GM12874 (cell line): ENCODE measurements around the gene CCS.

ENCODE experiments used
- TF ChIP-seq, protein P1 (sequence below): IDR thresholded peaks from 2 replicates; pipeline ENCODE4 v1.5.1; 2011; ENCODE audit warnings: low read depth, mild to moderate bottlenecking, control low read depth, low read length, moderate library complexity; ENCODE audit not compliant: insufficient read depth

The CCS gene

DNA sequence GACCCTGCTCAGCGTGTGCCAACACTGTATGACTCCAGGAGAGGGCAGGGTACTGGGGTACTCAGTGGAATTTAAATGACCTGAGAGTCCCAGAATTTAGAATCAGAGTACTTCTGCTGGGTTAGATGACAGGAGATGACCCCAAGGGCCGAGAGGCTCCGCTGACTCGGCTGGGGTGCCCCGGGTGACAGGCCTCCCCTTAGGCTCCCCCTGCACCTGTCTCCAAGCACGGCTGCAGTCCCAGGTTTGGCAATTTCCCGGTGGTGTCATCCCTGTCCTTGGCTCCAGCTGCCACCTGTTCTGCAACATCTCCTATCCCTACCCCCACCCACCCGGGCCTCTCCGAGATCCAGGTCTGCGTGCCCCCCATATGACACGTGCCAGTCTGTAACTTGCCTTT lies 44.9 kb upstream of the CCS start:
- TF ChIP-seq, protein P1, sequence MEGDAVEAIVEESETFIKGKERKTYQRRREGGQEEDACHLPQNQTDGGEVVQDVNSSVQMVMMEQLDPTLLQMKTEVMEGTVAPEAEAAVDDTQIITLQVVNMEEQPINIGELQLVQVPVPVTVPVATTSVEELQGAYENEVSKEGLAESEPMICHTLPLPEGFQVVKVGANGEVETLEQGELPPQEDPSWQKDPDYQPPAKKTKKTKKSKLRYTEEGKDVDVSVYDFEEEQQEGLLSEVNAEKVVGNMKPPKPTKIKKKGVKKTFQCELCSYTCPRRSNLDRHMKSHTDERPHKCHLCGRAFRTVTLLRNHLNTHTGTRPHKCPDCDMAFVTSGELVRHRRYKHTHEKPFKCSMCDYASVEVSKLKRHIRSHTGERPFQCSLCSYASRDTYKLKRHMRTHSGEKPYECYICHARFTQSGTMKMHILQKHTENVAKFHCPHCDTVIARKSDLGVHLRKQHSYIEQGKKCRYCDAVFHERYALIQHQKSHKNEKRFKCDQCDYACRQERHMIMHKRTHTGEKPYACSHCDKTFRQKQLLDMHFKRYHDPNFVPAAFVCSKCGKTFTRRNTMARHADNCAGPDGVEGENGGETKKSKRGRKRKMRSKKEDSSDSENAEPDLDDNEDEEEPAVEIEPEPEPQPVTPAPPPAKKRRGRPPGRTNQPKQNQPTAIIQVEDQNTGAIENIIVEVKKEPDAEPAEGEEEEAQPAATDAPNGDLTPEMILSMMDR, result no peak

DNA sequence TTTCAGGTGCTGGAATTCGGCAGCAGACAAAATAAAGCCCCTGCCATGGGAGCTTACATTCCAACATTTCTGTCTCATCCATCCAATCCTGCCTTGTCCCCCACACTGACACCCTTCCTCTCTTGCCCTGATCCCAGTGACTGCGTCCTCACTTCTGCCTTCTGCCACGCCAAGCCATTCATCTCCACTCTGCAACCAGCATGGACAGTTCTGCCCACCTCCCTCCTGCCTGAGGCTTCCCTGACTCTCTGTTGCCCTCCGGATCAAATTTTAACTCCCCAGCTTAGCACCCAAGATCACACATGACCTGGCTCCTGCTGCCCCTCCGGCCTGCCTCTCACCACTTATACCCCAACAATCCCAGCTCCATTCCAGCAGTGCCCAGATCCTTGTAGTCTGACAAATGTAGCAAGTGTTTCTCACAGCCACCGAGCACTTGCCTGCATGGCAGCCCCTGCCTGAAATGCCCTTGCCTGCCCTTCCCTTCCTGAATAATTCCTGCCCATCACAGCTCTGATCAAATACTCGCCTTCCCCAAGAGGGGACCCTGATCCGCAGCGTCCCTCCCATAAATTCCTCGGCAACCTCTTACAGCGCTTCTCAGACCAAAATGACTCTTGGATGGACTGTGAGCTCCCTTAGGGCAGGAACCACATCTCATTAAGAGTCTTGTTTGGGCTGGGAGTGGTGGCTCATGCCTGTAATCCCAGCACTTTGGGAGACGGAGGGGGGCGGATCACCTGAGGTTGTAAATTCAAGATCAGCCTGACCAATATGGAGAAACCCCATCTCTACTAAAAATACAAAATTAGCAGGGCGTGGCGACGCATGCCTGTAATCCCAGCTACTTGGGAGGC lies 44.0 kb upstream of the CCS start:
- TF ChIP-seq, protein P1, result no peak

- TF ChIP-seq, protein P1, result no peak
Measured at GRCh38 chr11:66549696-66550095, 43.3 kb upstream of the CCS start.

- TF ChIP-seq, protein P1, result no peak
Measured at GRCh38 chr11:66550887-66551286, 42.1 kb upstream of the CCS start.

- TF ChIP-seq, protein P1, result no peak
Measured at GRCh38 chr11:66554602-66555001, 38.4 kb upstream of the CCS start.

DNA sequence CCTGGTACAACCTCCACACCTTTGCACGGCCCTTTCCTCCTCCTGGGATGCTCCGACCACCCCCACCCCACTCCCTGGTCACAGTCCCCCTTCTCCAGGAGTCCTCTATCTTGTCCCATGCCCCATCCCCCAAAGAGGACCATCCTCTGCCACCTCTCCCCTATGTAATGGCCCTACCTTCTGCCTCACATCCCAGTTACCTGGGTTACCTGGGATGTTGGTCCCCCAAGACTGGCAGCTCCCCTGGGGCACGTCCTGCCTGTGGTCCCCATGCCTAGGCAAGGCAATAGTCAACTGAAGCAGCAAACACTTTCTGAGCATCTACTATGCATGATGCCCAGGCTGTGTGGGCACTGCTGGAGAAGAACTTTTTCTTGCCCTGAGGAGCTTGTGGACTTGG lies 37.6 kb upstream of the CCS start:
- TF ChIP-seq, protein P1, result no peak

DNA sequence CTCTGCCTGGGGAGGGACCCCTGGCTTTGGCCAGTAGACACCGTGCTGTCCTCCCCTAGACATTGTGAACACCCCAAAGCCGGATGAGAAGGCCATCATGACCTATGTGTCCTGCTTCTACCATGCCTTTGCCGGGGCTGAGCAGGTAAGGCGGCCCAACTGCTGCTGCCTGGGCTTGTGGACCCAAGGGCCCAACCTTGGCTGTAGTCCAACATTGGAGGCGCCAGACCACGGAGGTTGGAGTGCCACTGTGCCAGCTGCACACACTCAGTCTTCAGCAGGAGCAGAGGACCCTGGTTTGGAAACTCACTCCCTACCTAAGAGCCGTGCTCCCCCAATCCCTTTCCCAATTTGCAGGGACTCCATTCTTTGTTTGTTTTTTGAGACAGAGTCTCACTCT lies 36.9 kb upstream of the CCS start:
- TF ChIP-seq, protein P1, result no peak
